ENCODE data around the gene LRRC37A3. TPM values are rescaled to one million over a fixed set of nuclear protein-coding genes. Genes with fewer than 3 reads are reported as not detected.
"Not testable (repeated sequence)": the region's sequence is repeated elsewhere in the genome, so short reads cannot be mapped to it uniquely, and the experiment has no call there.

The LRRC37A3 gene
- total RNA-seq, 2 experiments from 2014 or later = 9.6 to 9.7 TPM

- peaks cover 24% of the 10 kb centered on the region for H3K4me1 Mint-ChIP-seq (ENCODE audit: low read depth)
- no peaks in the 10 kb centered on the region for H3K9me3 Mint-ChIP-seq (ENCODE audit: insufficient read depth)
- ChIA-PET CTCF (interaction anchor here (0.9 to 2.7 kb wide), 5 partner anchors 12 to 161 kb away, joined by 3 to 17 read pairs (median 9); no protein-coding TSS in a partner anchor), POLR2A (no interaction called here)
- H3K4me3 Mint-ChIP-seq = no peak overlapping the region
- H3K27me3 Mint-ChIP-seq (ENCODE audit: low read depth) = peaks cover 10% of the 10 kb centered on the region
- no peak overlapping the region for H3K27ac Mint-ChIP-seq
- DNase-seq (no peak), ATAC-seq (no peak)
- H3K36me3 Mint-ChIP-seq (ENCODE audit: low read depth) = no peaks in the 10 kb centered on the region
Observed at GRCh38 chr17:64940055-64940454, 20.8 kb upstream of the LRRC37A3 start.

GRCh38 chr17:64938925-64939474 lies 19.7 kb upstream of the LRRC37A3 start:
- Mint-ChIP-seq H3K4me1 (ENCODE audit: low read depth) (peaks cover 24% of the 10 kb centered on the region), H3K27me3 (ENCODE audit: low read depth) (peaks cover 10% of the 10 kb centered on the region), H3K36me3 (ENCODE audit: low read depth) (no peaks in the 10 kb centered on the region), H3K27ac (no peak overlapping the region), H3K4me3 (no peak overlapping the region), H3K9me3 (ENCODE audit: insufficient read depth) (no peaks in the 10 kb centered on the region)
- DNase-seq (peak; percentile 59), ATAC-seq (peak; percentile 84)
- ChIA-PET CTCF (interaction anchor here (0.6 to 2.7 kb wide), 11 partner anchors 11 to 171 kb away, joined by 3 to 17 read pairs (median 5); partner anchors contain the start of gene LRRC37A3), POLR2A (no interaction called here)

GRCh38 chr17:64938290-64938689 lies 19.0 kb upstream of the LRRC37A3 start:
- H3K36me3 Mint-ChIP-seq (ENCODE audit: low read depth) = no peaks in the 10 kb centered on the region
- peak overlapping the region; percentile 19 for H3K27ac Mint-ChIP-seq
- ATAC-seq = no peak

GRCh38 chr17:64936117-64936516 lies 16.8 kb upstream of the LRRC37A3 start:
- POLR2A ChIA-PET = no interaction called here
- CTCF ChIA-PET = no interaction called here

More at GRCh38 chr17:64938290-64938689, 19.0 kb upstream of the LRRC37A3 start:
- POLR2A ChIA-PET = interaction anchor here (1.1 kb wide), 1 partner anchor 19 kb away, joined by 3 read pairs; the partner anchor contains the start of gene LRRC37A3
- Mint-ChIP-seq H3K9me3 (ENCODE audit: insufficient read depth) (no peaks in the 10 kb centered on the region), H3K4me3 (no peak overlapping the region), H3K27me3 (ENCODE audit: low read depth) (peaks cover 10% of the 10 kb centered on the region), H3K4me1 (ENCODE audit: low read depth) (peaks cover 24% of the 10 kb centered on the region)
- CTCF ChIA-PET = interaction anchor here (0.6 to 2.7 kb wide), 14 partner anchors 10 to 260 kb away, joined by 3 to 17 read pairs (median 4); partner anchors contain the start of gene LRRC37A3
- no peak for DNase-seq

GRCh38 chr17:64934284-64934778 lies 15.1 kb upstream of the LRRC37A3 start:
- ATAC-seq; H3K36me3 Mint-ChIP-seq (ENCODE audit: low read depth); H3K27ac Mint-ChIP-seq; POLR2A ChIA-PET; CTCF ChIA-PET; H3K4me3 Mint-ChIP-seq; H3K27me3 Mint-ChIP-seq (ENCODE audit: low read depth); H3K9me3 Mint-ChIP-seq (ENCODE audit: insufficient read depth); DNase-seq: not testable (repeated sequence)
- peaks cover 27% of the 10 kb centered on the region for H3K4me1 Mint-ChIP-seq (ENCODE audit: low read depth)

More at GRCh38 chr17:64936117-64936516, 16.8 kb upstream of the LRRC37A3 start:
- Mint-ChIP-seq H3K36me3 (ENCODE audit: low read depth) (no peaks in the 10 kb centered on the region), H3K9me3 (ENCODE audit: insufficient read depth) (no peaks in the 10 kb centered on the region), H3K27me3 (ENCODE audit: low read depth) (peaks cover 4% of the 10 kb centered on the region), H3K27ac (no peak overlapping the region), H3K4me1 (ENCODE audit: low read depth) (peaks cover 24% of the 10 kb centered on the region), H3K4me3 (no peak overlapping the region)
- no peak for ATAC-seq
- no peak for DNase-seq

GRCh38 chr17:64932850-64933249 lies 13.6 kb upstream of the LRRC37A3 start:
- H3K4me3 Mint-ChIP-seq; H3K36me3 Mint-ChIP-seq (ENCODE audit: low read depth); H3K27ac Mint-ChIP-seq; H3K27me3 Mint-ChIP-seq (ENCODE audit: low read depth); ATAC-seq; DNase-seq; CTCF ChIA-PET; H3K9me3 Mint-ChIP-seq (ENCODE audit: insufficient read depth); POLR2A ChIA-PET: not testable (repeated sequence)
- H3K4me1 Mint-ChIP-seq (ENCODE audit: low read depth) = peaks cover 16% of the 10 kb centered on the region

- H3K4me3 Mint-ChIP-seq; CTCF ChIA-PET; H3K27ac Mint-ChIP-seq; H3K27me3 Mint-ChIP-seq (ENCODE audit: low read depth); DNase-seq; H3K36me3 Mint-ChIP-seq (ENCODE audit: low read depth); POLR2A ChIA-PET; H3K9me3 Mint-ChIP-seq (ENCODE audit: insufficient read depth); ATAC-seq: not testable (repeated sequence)
- peaks cover 12% of the 10 kb centered on the region for H3K4me1 Mint-ChIP-seq (ENCODE audit: low read depth)
Observed at GRCh38 chr17:64930374-64930773, 11.1 kb upstream of the LRRC37A3 start.

- H3K27ac Mint-ChIP-seq; ATAC-seq; DNase-seq; POLR2A ChIA-PET; H3K4me3 Mint-ChIP-seq; H3K27me3 Mint-ChIP-seq (ENCODE audit: low read depth); H3K36me3 Mint-ChIP-seq (ENCODE audit: low read depth); H3K9me3 Mint-ChIP-seq (ENCODE audit: insufficient read depth): not testable (repeated sequence)
- CTCF ChIA-PET = interaction anchor here (1.1 kb wide), 1 partner anchor 30 kb away, joined by 3 read pairs; no protein-coding TSS in a partner anchor
- H3K4me1 Mint-ChIP-seq (ENCODE audit: low read depth) = peaks cover 11% of the 10 kb centered on the region
Observed at GRCh38 chr17:64929419-64930209, 10.3 kb upstream of the LRRC37A3 start.

GRCh38 chr17:64928701-64929100 lies 9.4 kb upstream of the LRRC37A3 start:
- H3K27me3 Mint-ChIP-seq (ENCODE audit: low read depth); H3K4me3 Mint-ChIP-seq; ATAC-seq; H3K27ac Mint-ChIP-seq; DNase-seq; H3K36me3 Mint-ChIP-seq (ENCODE audit: low read depth); H3K9me3 Mint-ChIP-seq (ENCODE audit: insufficient read depth); POLR2A ChIA-PET: not testable (repeated sequence)
- CTCF ChIA-PET = interaction anchor here (1.1 to 2.7 kb wide), 3 partner anchors 10 to 171 kb away, joined by 3 to 11 read pairs (median 5); no protein-coding TSS in a partner anchor
- H3K4me1 Mint-ChIP-seq (ENCODE audit: low read depth) = peaks cover 11% of the 10 kb centered on the region

GRCh38 chr17:64927444-64927843 lies 8.2 kb upstream of the LRRC37A3 start:
- not testable (repeated sequence) for H3K4me3 Mint-ChIP-seq; H3K9me3 Mint-ChIP-seq (ENCODE audit: insufficient read depth); H3K27me3 Mint-ChIP-seq (ENCODE audit: low read depth); H3K27ac Mint-ChIP-seq; H3K36me3 Mint-ChIP-seq (ENCODE audit: low read depth)
- peak; percentile 85 for DNase-seq
- peaks cover 20% of the 10 kb centered on the region for H3K4me1 Mint-ChIP-seq (ENCODE audit: low read depth)
- POLR2A ChIA-PET = interaction anchor here (0.7 kb wide), 1 partner anchor 8 kb away, joined by 3 read pairs; the partner anchor contains the start of gene LRRC37A3
- CTCF ChIA-PET = interaction anchor here (0.6 to 2.7 kb wide), 7 partner anchors 11 to 270 kb away, joined by 3 to 11 read pairs (median 4); no protein-coding TSS in a partner anchor
- peak; percentile 92 for ATAC-seq

- DNase-seq; H3K27ac Mint-ChIP-seq; H3K9me3 Mint-ChIP-seq (ENCODE audit: insufficient read depth); ATAC-seq; H3K27me3 Mint-ChIP-seq (ENCODE audit: low read depth); POLR2A ChIA-PET; H3K4me3 Mint-ChIP-seq; H3K36me3 Mint-ChIP-seq (ENCODE audit: low read depth): not testable (repeated sequence)
- CTCF ChIA-PET = interaction anchor here (1.9 to 2.7 kb wide), 2 partner anchors 34 to 174 kb away, joined by 5 to 6 read pairs; no protein-coding TSS in a partner anchor
- peaks cover 21% of the 10 kb centered on the region for H3K4me1 Mint-ChIP-seq (ENCODE audit: low read depth)
Observed at GRCh38 chr17:64926430-64926829, 7.2 kb upstream of the LRRC37A3 start.

- H3K27me3 Mint-ChIP-seq (ENCODE audit: low read depth); H3K36me3 Mint-ChIP-seq (ENCODE audit: low read depth); ATAC-seq; H3K4me3 Mint-ChIP-seq; POLR2A ChIA-PET; DNase-seq; CTCF ChIA-PET; H3K9me3 Mint-ChIP-seq (ENCODE audit: insufficient read depth); H3K27ac Mint-ChIP-seq: not testable (repeated sequence)
- peaks cover 21% of the 10 kb centered on the region for H3K4me1 Mint-ChIP-seq (ENCODE audit: low read depth)
Observed at GRCh38 chr17:64925244-64925643, 6.0 kb upstream of the LRRC37A3 start.

All from activated CD8-positive, alpha-beta T cell treated with anti-CD3 and anti-CD28 coated beads, Interleukin-2, amount 10 ng/mL, durations not matched to agents 7 days and 5 days (primary cell).